HepG2 (cell line): ENCODE measurements around the gene KIF1B. TPM values are rescaled to one million over a fixed set of nuclear protein-coding genes. Genes with fewer than 3 reads are reported as not detected.

Source experiments
- ATAC-seq: fragments of 200-7000 bp; cut with Tn5 transposase; 3 replicates; pipeline ENCODE4 v1.9.1; 2020; ENCODE audit warnings: mild to moderate bottlenecking, moderate library complexity
- BruUV-seq: library from RNA; stranded (reverse); fragments of 400-500 nt; replicated peaks from 2 replicates; lab custom pipeline; 2021; lab: Mats Ljungman, UMichigan
- CTCF ChIA-PET: fragments of 300-600 bp; formaldehyde crosslinking; extraction: SDS; loops from one replicate; lab custom pipeline; 2021; ENCODE audit warnings: low total read pairs, inconsistent platforms, low intra/inter-chr PET ratio; lab: Yijun Ruan, JAX
- POLR2A ChIA-PET: fragments of 350-600 bp; sonication (Branson Sonifier 250); formaldehyde crosslinking; loops from one replicate; lab custom pipeline; 2020; ENCODE audit warnings: antibody characterized with exemption, inconsistent platforms; lab: Yijun Ruan, JAX
- DNase-seq: peaks from one replicate; pipeline ENCODE4 v3.0.0-alpha.2; 2015; ENCODE audit warnings: low spot score
- FAIRE-seq: peaks from 3 replicates; lab custom pipeline; 2011; peaks lifted over from hg19 to GRCh38; lab: Jason Lieb, UNC
- H2AFZ ChIP-seq: one replicate; pipeline ENCODE4 v1.6.1; 2011; ENCODE audit warnings: low read length, inconsistent platforms
- H3K27ac ChIP-seq: fragments of 300-600 bp; 3 replicates; pipeline ENCODE4 v1.8.0; 2011; ENCODE audit warnings: mixed run types, mild to moderate bottlenecking, mixed read lengths, low read length, inconsistent platforms; ENCODE audit not compliant: insufficient read depth; ENCODE audit errors: extremely low read length
- H3K27me3 ChIP-seq, 2 experiments: fragments of 200-600 bp in 1 of 2; 2 replicates in 1 of 2; 3 replicates in 1 of 2; pipeline versions ENCODE4 v1.6.0 to v1.8.0; 2011; ENCODE audit warnings: low read length in 2 of 2, mild to moderate bottlenecking in 2 of 2, moderate library complexity in 2 of 2, inconsistent platforms in 1 of 2; ENCODE audit not compliant: insufficient read depth in 2 of 2, control insufficient read depth in 1 of 2
- H3K36me3 ChIP-seq, 2 experiments: fragments of 200-600 bp in 1 of 2; replicated peaks in 1 of 2; 2 replicates in 1 of 2; 3 replicates in 1 of 2; pipeline versions ENCODE4 v1.5.1 to v1.8.0; 2011; ENCODE audit warnings: low read length in 2 of 2, inconsistent platforms in 1 of 2; ENCODE audit not compliant: insufficient read depth in 2 of 2, control insufficient read depth in 1 of 2
- H3K4me1 ChIP-seq: 2 replicates; pipeline ENCODE4 v1.5.1; 2012; ENCODE audit warnings: low read length, inconsistent platforms; ENCODE audit not compliant: insufficient read depth
- H3K4me2 ChIP-seq: 2 replicates; pipeline ENCODE4 v1.6.0; 2011; ENCODE audit warnings: low read depth, low read length, inconsistent platforms
- H3K4me3 ChIP-seq, 3 experiments: fragments of 200-600 bp in 1 of 3; sonication (generic), shearing (Covaris generic) in 1 of 3; replicated peaks in 1 of 3; 2 replicates each; pipeline ENCODE4 v1.5.1; 2011 to 2016; ENCODE audit warnings: low read length in 3 of 3, inconsistent platforms in 2 of 3, low read depth in 2 of 3, mild to moderate bottlenecking in 2 of 3, control low read depth in 1 of 3, mixed read lengths in 1 of 3; ENCODE audit not compliant: insufficient read depth in 1 of 3
- H3K79me2 ChIP-seq: one replicate; pipeline ENCODE4 v1.6.1; 2011; ENCODE audit warnings: low read length, inconsistent platforms; ENCODE audit not compliant: insufficient read depth
- H3K9ac ChIP-seq: 2 replicates; pipeline ENCODE4 v1.6.0; 2011; ENCODE audit warnings: mild to moderate bottlenecking, low read depth, low read length, inconsistent platforms; ENCODE audit not compliant: insufficient read depth
- H3K9me3 ChIP-seq: 2 replicates; pipeline ENCODE4 v1.5.1; 2012; ENCODE audit warnings: mild to moderate bottlenecking, low read length
- H4K20me1 ChIP-seq: 2 replicates; pipeline ENCODE4 v1.6.0; 2011; ENCODE audit warnings: inconsistent platforms, mild to moderate bottlenecking, low read length, moderate library complexity; ENCODE audit not compliant: insufficient read depth
- ARHGAP35 ChIP-seq: sonication (generic); formaldehyde crosslinking; IDR thresholded peaks from 2 replicates; pipeline ENCODE4 v1.9.0; 2022; ENCODE audit warnings: mild to moderate bottlenecking, inconsistent platforms, moderate library complexity, missing genetic modification reagents, borderline replicate concordance
- DZIP1 ChIP-seq: sonication (generic); formaldehyde crosslinking; IDR thresholded peaks from 2 replicates; pipeline ENCODE4 v1.5.0; 2020; ENCODE audit warnings: mild to moderate bottlenecking, missing genetic modification reagents
- ETS1 ChIP-seq: sonication (generic); formaldehyde crosslinking; IDR thresholded peaks from 2 replicates; pipeline ENCODE4 v1.4.0; 2020; ENCODE audit warnings: missing genetic modification reagents
- IRF2 ChIP-seq: IDR thresholded peaks from 2 replicates; pipeline ENCODE4 v1.6.1; 2018; ENCODE audit warnings: missing genetic modification reagents, missing compliant biosample characterization
- MAFF ChIP-seq: IDR thresholded peaks from 2 replicates; pipeline ENCODE4 v1.6.1; 2011; ENCODE audit warnings: low read depth, low read length, improper control_type of control experiment
- MAFK ChIP-seq, 2 experiments: IDR thresholded peaks in 1 of 2; conservative IDR thresholded peaks in 1 of 2; 2 replicates each; pipeline ENCODE4 v1.6.1; 2011; ENCODE audit warnings: improper control_type of control experiment in 2 of 2, low read length in 2 of 2
- RFX5 ChIP-seq: IDR thresholded peaks from 2 replicates; pipeline ENCODE4 v1.6.1; 2011; ENCODE audit warnings: low read depth, low read length, improper control_type of control experiment
- TBX3 ChIP-seq: fragments of 450-650 bp; IDR thresholded peaks from 2 replicates; pipeline ENCODE4 v1.6.1; 2017; ENCODE audit warnings: antibody characterized with exemption, mild to moderate bottlenecking, inconsistent platforms, borderline replicate concordance
- TOE1 ChIP-seq: sonication (generic); formaldehyde crosslinking; IDR thresholded peaks from 2 replicates; pipeline ENCODE4 v1.4.0; 2020; ENCODE audit warnings: mild to moderate bottlenecking, missing genetic modification reagents
- ZNF441 ChIP-seq: sonication (generic); formaldehyde crosslinking; IDR thresholded peaks from 2 replicates; pipeline ENCODE4 v1.7.0; 2021; ENCODE audit warnings: missing genetic modification reagents, borderline replicate concordance
- ZNF530 ChIP-seq: sonication (generic); formaldehyde crosslinking; IDR thresholded peaks from 2 replicates; pipeline ENCODE4 v1.5.0; 2020; ENCODE audit warnings: low read depth, mild to moderate bottlenecking, missing genetic modification reagents
- WGBS: methylation state at CpG from one replicate; pipeline ENCODE4 v1.1.6; 2017; ENCODE audit warnings: low lambda C conversion rate; 5-methylcytosine and 5-hydroxymethylcytosine counted together
- in situ Hi-C: cut with HindIII; loops from 2 replicates; pipeline ENCODE4 v1.10.0; 2017; ENCODE audit warnings: low pct_unique_long_range_greater_than_20kb; ENCODE audit not compliant: extremely low pct_ligation_motif_present
- intact Hi-C: fragments of 100-400 bp; cut with micrococcal nuclease; formaldehyde crosslinking; loops from one replicate; pipeline ENCODE4 v1.10.0; 2022; ENCODE audit not compliant: unreplicated experiment
- polyA plus RNA-seq, 8 experiments: library from polyadenylated mRNA; depleted of rRNA in 3 of 8; stranded (reverse) in 7 of 8; unstranded in 1 of 8; fragments of >200 nt; fragmentation: Illumina TruSeq in 4 of 8; extraction: Trizol in 4 of 8; gene quantifications; 2 replicates each; pipeline versions ENCODE4 v1.2.1 to v1.2.3, GENCODE V29; 2011 to 2016; ENCODE audit warnings: low read depth in 4 of 8, missing spikeins in 1 of 8, mixed read lengths in 1 of 8; ENCODE audit not compliant: insufficient read depth in 1 of 8
- total RNA-seq, 5 experiments: library from RNA; depleted of rRNA; stranded (reverse); fragments of >200 nt; fragmentation: Illumina TruSeq; extraction: Trizol; gene quantifications; 2 replicates each; pipeline ENCODE4 v1.2.3, GENCODE V29; 2016; ENCODE audit warnings: low read depth in 1 of 5

Gene KIF1B
- total and polyA plus RNA-seq, 2 of the 13 experiments (the other 11 are each of a cell fraction or from before 2014, with no cell fraction given), result 26.7 to 32.5 TPM

- Histone ChIP-seq H3K9ac (no peak overlapping the region), H3K36me3 (peaks cover 5 to 50% of the 10 kb centered on the region in 2 experiments; a peak in 4 of 5 replicates), H3K27ac (no peak overlapping the region), H2AFZ (no peak overlapping the region), H4K20me1 (no peaks in the 10 kb centered on the region), H3K27me3 (no peaks in the 10 kb centered on the region), H3K9me3 (no peaks in the 10 kb centered on the region), H3K4me3 (no peak overlapping the region), H3K79me2 (no peaks in the 10 kb centered on the region), H3K4me2 (no peak overlapping the region), H3K4me1 (no peaks in the 10 kb centered on the region)
- intact Hi-C loops (no loop called here), in situ Hi-C loops (no loop called here)
- 100% methylated on average over 3 of the region's 3 CpGs for WGBS
- TF ChIP-seq ARHGAP35 (CRISPR knock-in tag) (no peak), TOE1 (no peak), RFX5 (no peak), DZIP1 (no peak)
- no peak for ATAC-seq
- FAIRE-seq, result no peak
- no TSS peak for BruUV-seq
- CTCF ChIA-PET, result no interaction called here
- DNase-seq, result no peak
- POLR2A ChIA-PET, result interaction anchor here (1.6 kb wide), 1 partner anchor 77 kb away, joined by 3 read pairs; no protein-coding TSS in a partner anchor
Measured at GRCh38 chr1:10288029-10288615, 77.8 kb downstream of the KIF1B start.

- BruUV-seq, result no TSS peak
- H3K9ac ChIP-seq, result no peak overlapping the region
- TF ChIP-seq ETS1 (CRISPR knock-in tag) (no peak), ZNF441 (CRISPR knock-in tag) (no peak), MAFK (conservative IDR thresholded peaks at IDR 0.05 in 1 of 2, IDR thresholded peaks at IDR 0.05 in 1 of 2; ENCODE audit: low read length in 2 of 2) (peak; percentile 46 to 79), MAFF (peak; percentile 72), TBX3 (no peak), IRF2 (CRISPR knock-in tag) (no peak), ZNF530 (CRISPR knock-in tag) (no peak)
- TF ChIP-seq, all 625 proteins: peak for 2
- no peaks in the 10 kb centered on the region for H3K79me2 ChIP-seq
- no peaks in the 10 kb centered on the region for H3K9me3 ChIP-seq
- H3K27ac ChIP-seq, result no peak overlapping the region
- POLR2A ChIA-PET, result no interaction called here
- H2AFZ ChIP-seq, result no peak overlapping the region
- H3K4me2 ChIP-seq, result no peak overlapping the region
- intact Hi-C loops (no loop called here), in situ Hi-C loops (no loop called here)
- FAIRE-seq (no peak), ATAC-seq (no peak), DNase-seq (no peak)
- no peaks in the 10 kb centered on the region for H3K27me3 ChIP-seq
- WGBS, result 97% methylated on average over 1 of the region's 1 CpG
- CTCF ChIA-PET, result no interaction called here
- H3K4me1 ChIP-seq, result no peaks in the 10 kb centered on the region
- peaks cover 8 to 63% of the 10 kb centered on the region in 2 experiments; a peak in 3 of 5 replicates for H3K36me3 ChIP-seq
- no peak overlapping the region for H3K4me3 ChIP-seq
- H4K20me1 ChIP-seq, result no peaks in the 10 kb centered on the region
Measured at GRCh38 chr1:10291705-10292104, 81.3 kb downstream of the KIF1B start.
